NK-92 (cell line): Measurements from ENCODE around the gene CYTH2.

Experiments
- DNase-seq: peaks from one replicate; lab custom pipeline; 2025; ENCODE audit not compliant: unreplicated experiment; lab: John Stamatoyannopoulos, UW

The CYTH2 gene

DNA sequence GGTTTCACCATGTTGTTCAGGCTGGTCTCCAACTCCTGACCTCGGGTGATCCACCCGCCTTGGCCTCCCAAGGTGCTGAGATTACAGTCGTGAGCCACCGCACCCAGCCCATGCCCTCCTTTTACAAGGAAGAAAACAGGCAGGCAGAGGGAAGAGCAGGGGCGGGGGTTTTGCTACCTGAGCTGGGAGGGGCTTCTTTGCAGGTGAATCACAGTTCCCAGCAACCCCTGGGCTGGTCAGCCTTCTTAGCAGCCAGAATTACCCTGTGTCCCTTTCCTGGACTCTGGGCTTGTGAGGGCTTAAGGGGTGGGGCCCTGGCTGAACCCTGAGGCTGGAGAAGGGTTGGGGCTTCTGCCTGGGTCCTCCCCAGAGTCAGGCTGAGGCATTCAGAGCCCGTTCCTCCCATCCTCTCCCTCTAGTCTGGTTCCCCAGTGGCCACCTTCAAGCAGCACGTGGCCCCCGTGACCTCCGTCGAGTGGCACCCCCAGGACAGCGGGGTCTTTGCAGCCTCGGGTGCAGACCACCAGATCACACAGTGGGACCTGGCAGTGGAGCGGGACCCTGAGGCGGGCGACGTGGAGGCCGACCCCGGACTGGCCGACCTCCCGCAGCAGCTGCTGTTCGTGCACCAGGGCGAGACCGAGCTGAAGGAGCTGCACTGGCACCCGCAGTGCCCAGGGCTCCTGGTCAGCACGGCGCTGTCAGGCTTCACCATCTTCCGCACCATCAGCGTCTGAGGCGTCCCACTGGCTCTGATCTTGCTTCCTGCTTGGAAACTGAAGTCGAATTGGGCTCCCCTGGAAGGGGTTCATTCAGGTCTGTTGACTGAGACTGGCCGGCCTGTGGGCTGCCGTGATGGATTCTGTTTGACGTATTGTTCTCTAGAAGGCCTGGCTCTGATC is 16.6 kb upstream of the CYTH2 start:
- no peak for DNase-seq

DNA sequence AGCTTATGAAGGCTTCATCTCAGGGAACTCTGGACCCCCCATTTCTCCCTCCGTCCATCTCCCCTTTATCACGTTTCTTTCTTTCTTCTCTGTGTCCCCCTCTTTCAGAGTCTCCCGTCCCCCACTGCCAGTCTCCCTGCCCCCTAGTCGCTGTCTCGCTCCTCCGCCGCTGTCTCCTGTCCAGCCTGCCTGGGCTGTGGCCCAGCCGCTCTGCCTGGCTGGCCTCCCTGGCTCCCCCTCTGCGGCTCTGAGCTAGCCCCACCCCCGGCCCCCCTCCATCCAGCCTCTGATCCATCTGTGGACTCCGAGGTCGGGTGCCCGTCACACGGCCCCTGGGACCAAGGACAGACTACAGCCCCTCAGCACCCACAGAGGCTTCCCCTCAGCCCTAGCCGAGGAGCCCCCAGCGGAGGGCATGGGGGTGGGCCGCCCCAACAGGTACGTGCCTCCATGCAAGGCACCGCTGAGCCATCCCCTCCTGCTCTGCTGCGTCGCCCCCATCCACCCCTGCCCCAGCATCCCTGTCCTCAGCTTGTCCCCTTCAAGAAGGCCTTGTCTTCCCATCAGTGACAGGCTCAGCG is 14.9 kb upstream of the CYTH2 start:
- no peak for DNase-seq

DNA sequence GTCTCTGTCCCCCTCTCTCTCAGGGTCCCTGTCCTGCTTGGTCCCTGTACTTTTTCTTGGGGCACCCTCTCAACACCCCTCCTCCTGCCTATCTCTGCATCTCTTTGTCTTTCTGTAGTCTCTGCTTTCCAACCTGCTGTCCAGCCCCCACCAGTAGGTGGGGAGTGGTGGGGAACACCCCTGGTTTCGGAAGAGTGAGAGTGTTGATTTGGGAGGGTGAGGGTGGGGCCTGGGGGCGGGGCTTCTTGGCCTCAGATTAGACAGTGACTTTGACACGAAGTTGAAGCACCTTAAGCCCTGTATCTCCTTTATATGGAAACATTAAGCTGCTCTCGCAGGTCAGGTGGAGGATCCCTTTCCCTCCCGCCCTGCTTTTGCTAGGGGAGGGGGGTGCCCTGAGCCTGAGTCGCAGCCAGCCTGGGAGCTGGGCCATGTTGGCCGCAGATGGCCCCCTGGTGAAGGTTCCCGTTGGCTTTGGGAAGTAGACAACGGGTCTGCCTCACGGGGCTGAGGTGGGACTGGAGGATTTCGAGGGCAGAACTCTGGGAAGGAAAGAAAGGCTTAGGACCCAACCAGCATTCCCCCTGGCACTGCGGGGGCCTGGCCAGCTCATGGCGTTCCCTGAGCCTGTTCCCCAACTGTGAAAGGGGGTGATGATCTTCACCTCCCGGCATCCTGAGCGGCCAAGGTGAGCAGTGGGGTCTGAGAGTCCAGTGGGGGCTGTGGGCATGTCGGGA is 13.8 kb upstream of the CYTH2 start, which contains the start of gene KCNJ14:
Gene KCNJ14 (plus strand): TSS at position 404 of the 737 bp plus-strand sequence. CDS start 6,151 bp downstream, outside the sequence.
- DNase-seq, result no peak

DNA sequence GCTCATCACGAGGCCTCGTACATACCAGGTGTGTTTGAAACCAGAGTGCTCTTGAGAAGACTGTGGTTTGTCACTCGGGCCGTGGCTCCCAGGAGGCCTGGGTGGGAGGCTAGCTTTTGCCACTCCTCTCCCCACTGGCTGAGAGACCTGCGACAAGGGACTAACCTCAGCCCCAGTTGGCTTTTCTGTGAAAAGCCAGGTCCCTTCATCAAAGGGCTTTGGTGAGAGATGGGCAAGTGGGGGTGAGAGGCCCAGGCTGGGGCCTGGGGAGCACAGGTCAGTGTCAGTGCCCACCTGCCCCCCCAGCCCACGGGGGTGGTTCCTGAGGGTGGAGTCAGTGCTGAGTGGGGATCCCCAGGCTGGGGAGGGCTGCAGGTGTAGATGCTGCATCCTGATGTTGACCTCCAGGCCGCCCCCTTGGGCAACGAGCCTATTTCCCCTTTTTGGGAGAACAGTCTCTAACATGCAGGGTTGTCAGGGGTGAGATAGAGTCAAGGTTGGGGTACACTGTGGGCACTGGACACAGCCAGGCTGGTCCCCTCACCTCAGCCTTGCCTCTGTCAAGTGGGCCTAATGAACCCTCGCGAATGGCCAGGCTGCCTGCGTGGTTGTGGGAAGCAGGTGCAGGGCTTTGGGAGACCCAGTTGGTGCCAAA is 13.1 kb upstream of the CYTH2 start:
- no peak for DNase-seq

DNA sequence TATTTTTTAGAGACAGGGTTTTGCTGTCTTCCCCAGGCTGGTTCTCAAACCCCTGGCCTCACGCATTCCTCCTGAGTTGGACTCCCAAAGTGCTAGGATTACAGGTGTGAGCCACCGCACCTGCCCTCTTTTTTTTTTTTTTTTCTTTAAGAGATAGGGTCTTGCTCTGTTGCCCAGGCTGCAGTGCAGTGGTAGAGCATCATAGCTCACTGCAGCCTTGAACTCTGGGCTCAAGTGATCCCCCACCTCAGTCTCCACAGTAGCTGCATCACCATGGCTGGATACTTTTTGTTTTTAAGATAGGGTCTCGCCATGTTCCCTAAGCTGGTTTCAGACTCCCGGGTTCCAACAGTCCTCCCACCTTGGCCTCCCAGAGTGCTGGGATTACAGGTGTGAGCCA is 12.3 kb upstream of the CYTH2 start:
- no peak for DNase-seq

DNA sequence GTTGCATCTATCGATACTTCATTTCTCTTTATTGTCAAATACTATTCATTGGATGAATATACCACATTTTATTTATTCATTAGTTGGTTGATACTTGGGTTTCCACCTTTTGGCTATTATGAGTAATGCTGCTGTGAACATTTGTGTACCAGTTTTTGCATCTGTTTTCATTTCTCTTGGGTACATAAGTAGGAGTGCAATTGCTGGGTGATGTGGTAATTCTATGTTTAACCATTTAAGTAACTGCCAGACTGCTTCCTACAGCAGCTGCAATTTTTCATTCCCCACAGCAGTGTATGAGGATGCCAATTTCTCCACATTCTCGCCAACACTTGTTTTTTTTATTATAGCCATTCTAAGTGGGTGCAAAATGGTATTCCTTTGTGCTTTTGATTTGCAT is 11.2 kb upstream of the CYTH2 start:
- no peak for DNase-seq

DNA sequence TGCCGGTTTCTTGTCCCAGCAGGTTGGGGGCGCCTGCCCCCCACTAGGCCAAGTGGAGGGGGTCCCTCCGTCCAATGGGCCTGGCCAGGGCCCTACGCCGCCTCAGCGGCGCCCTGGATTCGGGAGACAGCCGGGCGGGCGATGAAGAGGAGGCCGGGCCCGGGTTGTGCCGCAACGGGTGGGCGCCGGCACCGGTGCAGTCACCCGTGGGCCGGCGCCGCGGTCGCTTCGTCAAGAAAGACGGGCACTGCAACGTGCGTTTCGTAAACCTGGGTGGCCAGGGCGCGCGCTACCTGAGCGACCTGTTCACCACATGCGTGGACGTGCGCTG is 7.6 kb upstream of the CYTH2 start:
- no peak for DNase-seq

DNA sequence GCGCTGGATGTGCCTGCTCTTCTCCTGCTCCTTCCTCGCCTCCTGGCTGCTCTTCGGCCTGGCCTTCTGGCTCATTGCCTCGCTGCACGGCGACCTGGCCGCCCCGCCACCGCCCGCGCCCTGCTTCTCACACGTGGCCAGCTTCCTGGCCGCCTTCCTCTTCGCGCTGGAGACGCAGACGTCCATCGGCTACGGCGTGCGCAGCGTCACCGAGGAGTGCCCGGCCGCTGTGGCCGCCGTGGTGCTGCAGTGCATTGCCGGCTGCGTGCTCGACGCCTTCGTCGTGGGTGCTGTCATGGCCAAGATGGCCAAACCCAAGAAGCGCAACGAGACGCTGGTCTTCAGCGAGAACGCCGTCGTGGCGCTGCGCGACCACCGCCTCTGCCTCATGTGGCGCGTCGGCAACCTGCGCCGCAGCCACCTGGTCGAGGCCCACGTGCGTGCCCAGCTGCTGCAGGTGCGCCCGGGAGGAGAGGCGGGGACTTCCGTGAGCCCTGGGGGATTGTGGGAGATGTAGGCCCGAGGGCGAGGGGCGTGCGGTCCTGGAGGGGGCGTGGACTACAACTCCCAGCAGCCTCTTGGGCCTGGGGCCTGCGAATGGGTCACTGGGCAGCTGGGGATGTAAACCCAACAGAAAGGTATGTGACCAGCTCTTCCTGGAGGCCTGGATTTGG is 7.0 kb upstream of the CYTH2 start:
- no peak for DNase-seq

DNA sequence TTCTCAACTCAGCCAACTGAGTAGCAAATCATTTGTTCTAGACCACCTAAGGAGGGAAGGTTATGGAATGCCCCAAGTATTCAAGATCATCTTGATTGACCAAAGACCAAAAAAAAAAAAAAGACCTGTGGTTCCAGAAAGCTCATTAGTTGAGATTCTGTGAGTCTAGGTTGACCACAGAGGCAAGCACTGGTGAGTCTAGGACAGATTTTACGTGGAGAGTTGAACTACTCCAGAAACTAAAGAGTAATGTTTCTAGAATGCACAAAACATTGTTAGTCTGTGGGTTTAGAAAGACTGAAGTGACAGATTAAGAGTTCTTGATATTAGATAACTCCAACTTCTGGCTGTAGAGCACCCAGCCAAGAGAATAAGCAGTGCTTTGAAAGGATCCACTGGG is 4.0 kb upstream of the CYTH2 start:
- DNase-seq, result no peak

DNA sequence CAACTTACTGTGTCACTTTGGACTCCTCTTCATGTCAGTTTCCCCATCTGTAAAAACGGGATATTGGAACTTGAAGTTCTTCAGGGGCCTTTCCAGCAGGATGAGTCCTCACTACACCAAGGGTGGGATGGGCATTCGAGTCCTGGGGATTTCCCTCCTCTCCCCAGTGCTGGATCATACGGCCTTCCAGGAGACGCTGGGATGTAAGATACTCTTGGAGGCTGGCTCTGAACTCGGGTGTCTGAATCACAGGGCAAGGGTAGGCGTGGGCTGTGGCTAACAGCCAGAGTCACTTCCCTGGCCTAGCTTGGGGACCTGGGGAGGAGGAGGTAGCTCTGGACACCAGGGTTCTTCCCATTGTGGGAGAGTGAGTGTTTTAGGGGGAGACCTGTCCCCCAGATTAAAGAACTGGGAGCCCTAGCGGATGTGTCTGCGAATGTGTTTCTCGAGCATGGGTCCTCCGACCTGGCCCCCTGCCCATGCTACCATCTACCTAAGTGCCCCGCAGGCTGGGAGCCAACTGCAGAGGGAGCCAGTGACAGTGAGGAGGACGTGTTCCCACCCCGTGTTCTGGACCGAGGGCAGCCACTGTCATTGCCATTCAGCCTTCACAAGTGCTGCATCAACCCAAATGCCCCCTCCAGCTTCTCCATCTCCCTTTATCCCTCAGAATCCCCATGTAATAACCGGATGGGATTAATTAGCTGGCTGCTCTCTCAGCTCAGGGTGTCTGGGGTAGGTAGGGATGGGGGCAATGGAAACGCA is 2.4 kb upstream of the CYTH2 start:
- DNase-seq, result no peak

DNA sequence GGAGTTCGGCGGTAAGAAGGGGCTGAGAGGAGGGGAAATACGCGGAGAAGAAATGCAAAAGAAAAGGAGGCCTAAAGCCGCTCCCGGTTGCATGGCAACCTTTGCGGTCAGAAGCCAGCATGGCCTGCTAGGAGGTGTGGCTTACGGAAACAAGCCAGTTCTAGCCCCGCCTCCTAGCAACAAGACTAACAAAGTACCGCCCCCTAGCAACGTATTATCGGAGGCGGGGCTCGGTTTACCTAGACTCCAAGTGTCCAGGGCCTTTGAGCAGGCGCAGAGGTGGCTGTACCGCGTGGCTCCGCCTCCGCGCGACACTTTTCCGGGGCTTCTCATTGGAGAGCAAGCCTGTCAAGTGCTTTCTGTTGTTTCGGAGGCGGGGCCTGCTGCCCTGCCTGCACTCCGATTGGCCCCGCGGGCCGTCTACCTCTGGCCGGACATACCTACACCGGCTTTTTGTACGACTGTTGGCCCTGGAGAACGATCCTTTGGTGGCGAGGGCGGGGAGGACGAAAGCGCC is 339 bp upstream of the CYTH2 start:
- peak; percentile 98 for DNase-seq

DNA sequence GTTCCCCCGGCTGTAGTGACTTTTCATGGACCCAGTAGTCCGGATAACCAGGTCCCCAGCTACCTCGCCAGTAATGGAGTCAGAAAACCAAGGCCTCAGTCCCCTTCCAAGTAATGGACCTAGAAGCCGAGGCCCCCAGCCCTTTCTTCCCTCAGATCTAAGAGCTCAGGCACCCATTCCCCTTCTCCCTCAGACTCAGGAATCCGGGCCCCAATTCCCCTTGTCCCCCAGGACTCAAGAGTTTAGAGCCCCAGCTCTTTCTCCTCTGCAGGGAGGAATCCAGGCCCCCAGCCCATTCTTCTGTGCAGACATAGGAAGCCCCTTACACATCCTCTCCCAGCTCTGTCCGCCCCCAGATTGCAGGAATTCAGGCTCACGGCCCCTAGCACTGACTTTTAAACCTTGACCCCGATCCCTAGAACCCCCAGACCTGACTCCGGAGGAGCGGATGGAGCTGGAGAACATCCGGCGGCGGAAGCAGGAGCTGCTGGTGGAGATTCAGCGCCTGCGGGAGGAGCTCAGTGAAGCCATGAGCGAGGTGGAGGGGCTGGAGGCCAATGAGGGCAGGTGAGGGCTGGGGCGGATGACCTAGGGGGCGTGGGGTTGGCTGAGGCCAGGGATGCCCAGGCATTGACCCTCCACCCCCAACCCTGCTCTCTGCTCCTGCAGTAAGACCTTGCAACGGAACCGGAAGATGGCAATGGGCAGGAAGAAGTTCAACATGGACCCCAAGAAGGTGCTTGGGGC is 938 bp downstream of the CYTH2 start:
- no peak for DNase-seq

DNA sequence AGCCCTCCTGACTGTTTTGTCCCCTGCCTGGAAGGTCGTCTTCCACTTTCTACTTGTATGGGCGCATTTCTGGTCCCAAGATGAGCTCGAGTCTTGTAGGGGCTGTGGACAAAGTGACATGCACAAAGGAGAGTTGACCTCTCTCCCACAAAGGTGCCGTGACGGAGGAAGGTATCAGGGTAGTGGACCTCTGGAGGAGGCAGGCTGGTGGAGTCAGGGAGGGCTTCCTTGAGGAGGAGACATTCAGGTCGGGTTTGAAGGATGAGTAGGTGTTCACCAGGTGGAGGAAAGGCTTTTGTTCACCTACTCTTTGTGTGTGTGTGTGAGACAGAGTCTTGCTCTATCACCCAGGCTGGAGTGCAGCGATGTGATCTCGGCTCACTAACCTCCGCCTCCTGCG is 1.7 kb downstream of the CYTH2 start:
- DNase-seq, result no peak

DNA sequence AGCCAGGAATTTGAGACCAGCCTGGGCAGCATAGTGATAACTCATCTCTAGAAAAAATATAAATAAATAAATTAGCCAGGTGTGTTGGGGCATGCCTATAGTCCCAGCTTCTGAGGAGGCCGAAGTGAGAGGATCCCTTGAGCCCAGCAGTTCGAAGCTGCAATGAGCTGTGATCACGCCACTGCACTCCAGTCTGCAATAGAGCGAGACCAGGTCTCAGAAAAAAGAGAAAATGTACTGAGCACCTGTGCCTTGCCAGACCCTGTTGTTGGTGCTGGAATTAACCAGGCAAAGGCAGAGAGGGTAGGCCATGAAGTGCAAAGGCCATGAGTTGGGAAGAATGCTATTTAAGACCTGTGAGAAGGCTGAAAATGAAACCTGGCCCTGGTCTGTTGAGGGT is 2.7 kb downstream of the CYTH2 start:
- no peak for DNase-seq

DNA sequence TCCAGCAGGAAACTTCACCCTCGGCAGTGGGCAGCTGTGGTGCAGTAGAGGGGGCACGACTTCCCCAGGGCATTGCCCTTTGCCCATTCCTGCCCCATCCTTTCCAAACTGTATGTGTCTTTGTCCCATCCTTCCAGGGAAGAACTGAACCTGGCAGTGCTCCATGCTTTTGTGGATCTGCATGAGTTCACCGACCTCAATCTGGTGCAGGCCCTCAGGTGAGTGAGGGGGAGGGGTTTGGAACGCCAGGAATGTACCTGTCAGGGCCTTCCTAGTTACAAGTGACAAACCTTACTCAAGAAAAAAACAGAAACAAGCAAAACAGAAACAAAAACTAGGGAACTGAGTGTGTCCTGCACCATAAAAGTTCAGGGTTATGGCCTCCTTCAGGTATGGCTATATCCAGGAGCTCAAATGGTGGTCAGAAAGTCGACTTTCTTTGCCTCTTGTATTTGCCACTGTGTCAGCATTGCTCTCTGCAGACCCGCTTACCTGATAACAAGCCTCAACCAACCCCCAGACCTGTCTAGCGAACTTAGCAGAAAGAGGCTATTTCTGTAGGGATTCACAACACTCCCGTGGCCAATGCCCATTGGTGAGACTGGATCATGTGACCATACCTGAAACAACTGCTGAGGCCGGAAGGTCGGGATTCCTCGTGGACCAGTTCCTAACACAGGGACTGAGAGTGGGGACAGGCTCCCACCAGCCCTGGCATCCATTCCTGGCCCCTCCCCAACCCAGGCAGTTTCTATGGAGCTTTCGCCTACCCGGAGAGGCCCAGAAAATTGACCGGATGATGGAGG is 4.2 kb downstream of the CYTH2 start:
- no peak for DNase-seq

DNA sequence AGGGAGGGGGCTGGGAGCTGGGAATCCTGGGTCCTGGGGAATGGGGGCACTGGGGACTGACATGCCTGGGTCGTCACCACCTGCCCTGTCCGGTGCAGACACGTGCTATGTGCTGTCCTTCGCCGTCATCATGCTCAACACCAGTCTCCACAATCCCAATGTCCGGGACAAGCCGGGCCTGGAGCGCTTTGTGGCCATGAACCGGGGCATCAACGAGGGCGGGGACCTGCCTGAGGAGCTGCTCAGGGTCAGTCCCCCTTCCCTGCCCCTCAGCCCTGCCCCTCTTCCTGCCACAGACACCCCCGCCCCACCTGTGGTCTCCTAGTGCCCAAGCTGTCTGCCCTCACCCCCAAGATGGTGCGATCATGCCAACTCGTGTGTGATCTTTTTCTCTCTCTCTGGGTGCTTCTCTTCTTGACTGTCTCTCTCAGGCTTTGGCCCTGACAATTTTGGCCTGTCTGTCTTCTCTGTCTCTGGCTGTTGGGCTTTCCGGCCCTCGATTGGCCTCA is 5.0 kb downstream of the CYTH2 start:
- no peak for DNase-seq

DNA sequence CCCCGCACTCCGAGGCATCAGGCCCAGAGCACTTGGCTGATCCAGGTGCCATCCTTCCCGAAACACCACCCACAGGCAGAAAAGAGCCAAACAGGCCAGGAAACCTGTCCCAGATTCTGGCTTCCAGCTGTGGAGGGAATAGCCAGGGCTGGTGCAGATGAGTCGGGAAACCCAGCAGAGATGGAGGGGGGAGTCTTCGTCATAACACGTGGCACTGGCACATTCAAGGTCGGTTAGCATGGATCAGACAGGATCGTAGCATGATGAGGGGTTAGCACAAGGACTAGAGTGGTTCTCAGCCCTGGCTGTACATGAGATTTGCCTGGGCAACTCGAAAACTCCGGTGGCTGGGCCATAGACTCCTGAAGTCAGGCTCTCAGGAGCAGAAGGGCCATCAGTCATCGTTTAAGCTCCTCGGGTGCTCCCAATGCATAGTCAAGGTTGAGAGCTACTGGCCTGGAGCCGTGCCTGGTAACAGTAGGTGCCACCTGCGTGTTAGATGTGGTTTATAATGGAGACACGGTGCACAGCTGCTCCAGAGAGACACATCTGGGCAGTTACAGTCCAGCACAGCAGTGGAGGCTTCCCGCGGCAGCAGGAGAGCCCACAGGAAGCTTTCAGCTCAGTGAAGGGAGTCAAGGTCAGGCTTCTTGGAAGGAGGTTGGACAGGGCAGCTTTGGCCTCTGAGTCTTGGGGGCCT is 6.3 kb downstream of the CYTH2 start:
- no peak for DNase-seq

DNA sequence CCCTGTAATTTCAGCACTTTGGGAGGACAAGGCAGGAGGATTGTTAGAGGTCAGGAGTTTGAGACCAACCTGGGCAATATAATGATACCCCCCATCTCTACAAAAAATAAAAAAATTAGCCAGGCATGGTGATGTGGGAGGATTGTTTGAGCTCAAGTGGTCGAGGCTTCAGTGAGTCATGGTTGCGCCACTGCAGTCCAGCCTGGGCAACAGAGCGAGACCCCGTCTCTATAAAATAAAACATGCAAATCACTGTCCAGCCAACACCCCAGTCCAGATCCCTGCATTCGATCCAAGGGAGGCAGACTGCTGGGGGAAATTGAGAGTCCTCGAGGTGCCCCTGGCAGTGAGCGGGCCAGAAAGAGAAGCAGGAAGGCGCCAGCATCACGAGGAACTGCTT is 7.0 kb downstream of the CYTH2 start:
- DNase-seq, result no peak
